Stomach (tissue), 9 donors: ENCODE measurements around the gene CLSTN2. TPM values are rescaled to one million over a fixed set of nuclear protein-coding genes. Genes with fewer than 3 reads are reported as not detected.

Experiments used
- DNase-seq, 2 donors: peaks; one replicate each; pipeline versions ENCODE4 v3.0.0 to v3.0.0-alpha.2; 2013 to 2019
- H3K27ac ChIP-seq, 5 donors: fragments of 200-600 bp in 4 of 5; sonication (generic) in 4 of 5; one replicate each; pipeline ENCODE4 v1.5.1; 2013 to 2019; ENCODE audit warnings: mild to moderate bottlenecking in 1 of 5, moderate library complexity in 1 of 5
- H3K27me3 ChIP-seq, 3 donors: fragments of 200-600 bp; sonication (generic); one replicate each; pipeline ENCODE4 v1.5.1; 2017 to 2019; ENCODE audit warnings: mixed run types in 1 of 3
- H3K36me3 ChIP-seq, 4 donors: fragments of 200-600 bp; sonication (generic); 1 replicate in 3 of 4; 2 replicates in 1 of 4; pipeline ENCODE4 v1.5.1; 2016 to 2019
- H3K4me1 ChIP-seq, 4 donors: fragments of 200-600 bp; sonication (generic); one replicate each; pipeline ENCODE4 v1.5.1; 2016 to 2019
- H3K4me3 ChIP-seq, 4 donors: fragments of 200-600 bp; sonication (generic) in 3 of 4; one replicate each; pipeline ENCODE4 v1.5.1; 2016 to 2019; ENCODE audit warnings: mild to moderate bottlenecking in 1 of 4
- H3K9me3 ChIP-seq, 4 donors: fragments of 200-600 bp; sonication (generic); one replicate each; pipeline ENCODE4 v1.5.1; 2016 to 2019
- EP300 ChIP-seq: sonication (generic); formaldehyde crosslinking; IDR thresholded peaks from one replicate; pipeline ENCODE4 v1.6.1; 2017; ENCODE audit warnings: antibody characterized with exemption
- POLR2A ChIP-seq, 4 donors: fragments of 450-650 bp; IDR thresholded peaks; one replicate each; pipeline ENCODE4 v1.6.1; 2016; ENCODE audit warnings: antibody characterized with exemption in 4 of 4, control low read depth in 2 of 4, mild to moderate bottlenecking in 1 of 4, moderate library complexity in 1 of 4
- POLR2AphosphoS5 ChIP-seq, 3 donors: sonication (generic); formaldehyde crosslinking; IDR thresholded peaks; one replicate each; pipeline ENCODE4 v1.6.1; 2016; ENCODE audit warnings: antibody characterized with exemption in 3 of 3
- WGBS, 5 donors: extraction: QIAGEN DNeasy Blood & Tissue Kit in 3 of 5; methylation state at CpG; one replicate each; pipeline versions ENCODE4 v1.1.5 to v1.1.7; 2013 to 2018; 5-methylcytosine and 5-hydroxymethylcytosine counted together
- intact Hi-C: fragments of 100-400 bp; cut with DNase I; formaldehyde crosslinking; loops from one replicate; pipeline ENCODE4 v1.15.1; 2023; ENCODE audit warnings: low total_unique reads
- polyA plus RNA-seq, 3 donors: library from polyadenylated mRNA; stranded (reverse); fragments of 200-250 nt; gene quantifications; one replicate each; pipeline ENCODE4 v1.2.3, GENCODE V29; 2013
- total RNA-seq, 5 donors: library from RNA; depleted of rRNA; stranded (reverse); fragments of >200 nt; gene quantifications; one replicate each; pipeline versions ENCODE4 v1.1.0 to v1.2.3, GENCODE V29; 2014 to 2016
- TF ChIP-seq, protein P1 (sequence below), 7 experiments: fragments of 450-650 bp in 4 of 7; fragments of 200-600 bp in 3 of 7; sonication (generic) in 3 of 7; IDR thresholded peaks; one replicate each; pipeline ENCODE4 v1.5.1; 2016 to 2019; ENCODE audit warnings: antibody characterized with exemption in 7 of 7, control low read depth in 2 of 7, mild to moderate bottlenecking in 1 of 7
- donor health status: healthy with polysubstance abuse.
- donor health status: Bipolar disorder and iron deficiency.
- donor health status: healthy.

Gene CLSTN2
- total and polyA plus RNA-seq, 8 donors: 0.10 to 5.4 (median 1.7) TPM

- Histone ChIP-seq H3K9me3 (no peaks in the 10 kb centered on the region), H3K36me3 (no peaks in the 10 kb centered on the region), H3K27ac (no peak overlapping the region), H3K4me1 (no peaks in the 10 kb centered on the region), H3K4me3 (no peak overlapping the region), H3K27me3 (peaks cover 0 to 6% (median 0%) of the 10 kb centered on the region in 3 donors)
- TF ChIP-seq EP300: no peak
- WGBS, 5 donors: 71 to 83% (median 78%) methylated on average over 6 of the region's 6 CpGs
- intact Hi-C loops: no loop called here
- no peak for DNase-seq
Observed at GRCh38 chr3:139948898-139949297, 13.9 kb downstream of the CLSTN2 start.

DNA sequence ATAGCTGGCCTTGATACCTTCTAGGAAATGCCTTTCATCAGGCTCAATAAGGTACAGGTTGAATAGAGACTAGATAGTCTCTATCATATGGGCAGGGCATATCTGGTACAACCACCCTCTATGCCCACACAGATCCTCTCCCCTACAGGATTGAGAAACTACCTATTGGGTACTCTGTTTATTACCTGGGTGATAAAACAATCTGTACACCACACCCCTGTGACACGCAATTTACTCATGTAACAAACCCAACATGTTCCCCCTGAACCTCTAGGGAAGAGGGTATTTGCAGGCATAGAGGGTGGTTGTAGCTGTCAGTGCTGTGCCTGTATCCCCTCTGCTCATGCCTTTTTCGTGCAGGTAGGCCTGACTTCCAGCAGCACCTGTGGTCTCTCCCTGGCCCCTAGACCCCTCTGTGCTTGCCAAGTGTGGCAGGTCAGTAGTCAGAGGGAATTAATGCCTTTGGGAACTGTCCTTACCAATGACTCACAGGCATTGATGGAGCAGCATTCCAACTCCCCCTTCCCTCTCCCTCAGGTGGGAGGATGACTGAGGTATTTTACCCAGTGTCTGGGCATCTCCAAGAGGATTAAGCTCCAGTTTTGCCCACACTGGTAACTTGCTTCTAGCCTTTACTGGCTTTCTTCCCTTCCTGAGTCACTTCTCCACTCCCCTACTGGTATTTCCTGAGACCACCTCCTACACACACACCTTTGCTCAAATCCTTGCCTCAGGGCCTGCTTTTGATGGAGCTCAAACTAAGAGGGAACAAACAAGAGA is 18.3 kb downstream of the CLSTN2 start:
- H3K9me3 ChIP-seq: no peaks in the 10 kb centered on the region
- 25 to 75% (median 63%) methylated on average over 2 of the region's 2 CpGs for WGBS, 5 donors

GRCh38 chr3:139954146-139954860 is 19.3 kb downstream of the CLSTN2 start:
- H3K9me3 ChIP-seq: no peaks in the 10 kb centered on the region
- no peaks in the 10 kb centered on the region for H3K36me3 ChIP-seq
- intact Hi-C loops: no loop called here
- no peak overlapping the region for H3K27ac ChIP-seq
- no peaks in the 10 kb centered on the region for H3K4me1 ChIP-seq
- H3K4me3 ChIP-seq: no peak overlapping the region
- no peak for DNase-seq
- no peak for TF ChIP-seq POLR2AphosphoS5 (IDR thresholded peaks at IDR 0.05)
- TF ChIP-seq, protein P1, sequence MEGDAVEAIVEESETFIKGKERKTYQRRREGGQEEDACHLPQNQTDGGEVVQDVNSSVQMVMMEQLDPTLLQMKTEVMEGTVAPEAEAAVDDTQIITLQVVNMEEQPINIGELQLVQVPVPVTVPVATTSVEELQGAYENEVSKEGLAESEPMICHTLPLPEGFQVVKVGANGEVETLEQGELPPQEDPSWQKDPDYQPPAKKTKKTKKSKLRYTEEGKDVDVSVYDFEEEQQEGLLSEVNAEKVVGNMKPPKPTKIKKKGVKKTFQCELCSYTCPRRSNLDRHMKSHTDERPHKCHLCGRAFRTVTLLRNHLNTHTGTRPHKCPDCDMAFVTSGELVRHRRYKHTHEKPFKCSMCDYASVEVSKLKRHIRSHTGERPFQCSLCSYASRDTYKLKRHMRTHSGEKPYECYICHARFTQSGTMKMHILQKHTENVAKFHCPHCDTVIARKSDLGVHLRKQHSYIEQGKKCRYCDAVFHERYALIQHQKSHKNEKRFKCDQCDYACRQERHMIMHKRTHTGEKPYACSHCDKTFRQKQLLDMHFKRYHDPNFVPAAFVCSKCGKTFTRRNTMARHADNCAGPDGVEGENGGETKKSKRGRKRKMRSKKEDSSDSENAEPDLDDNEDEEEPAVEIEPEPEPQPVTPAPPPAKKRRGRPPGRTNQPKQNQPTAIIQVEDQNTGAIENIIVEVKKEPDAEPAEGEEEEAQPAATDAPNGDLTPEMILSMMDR (IDR thresholded peaks at IDR 0.05): no peak
- peaks cover 0 to 6% (median 0%) of the 10 kb centered on the region in 3 donors for H3K27me3 ChIP-seq
- 76 to 92% (median 82%) methylated on average over 3 of the region's 3 CpGs for WGBS, 5 donors

More for the DNA sequence above, 18.3 kb downstream of the CLSTN2 start:
- H3K4me3 ChIP-seq: no peak overlapping the region
- no peak overlapping the region for H3K27ac ChIP-seq
- H3K36me3 ChIP-seq: no peaks in the 10 kb centered on the region
- no peaks in the 10 kb centered on the region for H3K4me1 ChIP-seq
- peaks cover 0 to 6% (median 0%) of the 10 kb centered on the region in 3 donors for H3K27me3 ChIP-seq
- intact Hi-C loops: no loop called here
- no peak for DNase-seq
- TF ChIP-seq, protein P1 (IDR thresholded peaks at IDR 0.05): no peak
- TF ChIP-seq POLR2A (IDR thresholded peaks at IDR 0.05): no peak
- no peak for TF ChIP-seq EP300
- TF ChIP-seq POLR2AphosphoS5 (IDR thresholded peaks at IDR 0.05): no peak

GRCh38 chr3:139957844-139958243 is 22.9 kb downstream of the CLSTN2 start:
- no peak for DNase-seq
- WGBS, 5 donors: 45 to 72% (median 65%) methylated on average over 4 of the region's 4 CpGs
- no peaks in the 10 kb centered on the region for H3K36me3 ChIP-seq

More at GRCh38 chr3:139957844-139958243, 22.9 kb downstream of the CLSTN2 start:
- Histone ChIP-seq H3K27me3 (peaks cover 0 to 6% (median 0%) of the 10 kb centered on the region in 3 donors), H3K27ac (no peak overlapping the region), H3K4me3 (no peak overlapping the region), H3K9me3 (no peaks in the 10 kb centered on the region), H3K4me1 (no peaks in the 10 kb centered on the region)
- intact Hi-C loops: no loop called here
- TF ChIP-seq POLR2A (IDR thresholded peaks at IDR 0.05): no peak
- TF ChIP-seq POLR2AphosphoS5 (IDR thresholded peaks at IDR 0.05): no peak
- TF ChIP-seq, protein P1 (IDR thresholded peaks at IDR 0.05): no peak
- no peak for TF ChIP-seq EP300
